Natural killer cell (primary cell): ENCODE results near the gene MON1A. TPM values are rescaled to one million over a fixed set of nuclear protein-coding genes. Genes with fewer than 3 reads are reported as not detected.

ENCODE experiments used
- ATAC-seq, 3 donors: fragments of 150-1000 bp in 2 of 3; fragments of 200-7000 bp in 1 of 3; cut with Tn5 transposase; 1 replicate in 1 of 3; 2 replicates in 2 of 3; pipeline ENCODE4 v1.10.0; 2021; ENCODE audit warnings: mild to moderate bottlenecking in 2 of 3, moderate library complexity in 2 of 3
- DNase-seq, 2 donors: peaks; one replicate each; pipeline versions ENCODE4 v3.0.0 to v3.0.0-alpha.2; 2013 to 2021; ENCODE audit warnings: mixed read lengths in 1 of 2
- H3K27ac ChIP-seq: one replicate; pipeline ENCODE4 v1.5.1; 2013; ENCODE audit warnings: mild to moderate bottlenecking, low read length
- H3K27me3 ChIP-seq: one replicate; pipeline ENCODE4 v1.6.1; 2013; ENCODE audit warnings: low read length; ENCODE audit not compliant: control insufficient read depth, insufficient read depth
- H3K36me3 ChIP-seq: one replicate; pipeline ENCODE4 v1.6.1; 2013; ENCODE audit warnings: low read length; ENCODE audit not compliant: control insufficient read depth, insufficient read depth
- H3K4me1 ChIP-seq: one replicate; pipeline ENCODE4 v1.6.1; 2013; ENCODE audit warnings: low read length; ENCODE audit not compliant: control insufficient read depth, insufficient read depth
- H3K4me3 ChIP-seq: one replicate; pipeline ENCODE4 v1.5.1; 2013; ENCODE audit warnings: low read length
- H3K9me3 ChIP-seq: one replicate; pipeline ENCODE4 v1.6.1; 2013; ENCODE audit warnings: low read length; ENCODE audit not compliant: control insufficient read depth, insufficient read depth
- H3K27ac Mint-ChIP-seq, 2 donors: one replicate each; pipeline ENCODE4 v1.8.0; 2022; ENCODE audit warnings: mild to moderate bottlenecking in 2 of 2, mixed read lengths in 2 of 2, moderate library complexity in 1 of 2
- H3K27me3 Mint-ChIP-seq, 2 donors: one replicate each; pipeline ENCODE4 v1.8.0; 2022; ENCODE audit warnings: low read depth in 2 of 2, mixed read lengths in 2 of 2
- H3K36me3 Mint-ChIP-seq: one replicate; pipeline ENCODE4 v1.8.0; 2022; ENCODE audit warnings: mixed read lengths
- H3K4me1 Mint-ChIP-seq, 2 donors: one replicate each; pipeline ENCODE4 v1.8.0; 2022; ENCODE audit warnings: mixed read lengths in 2 of 2
- H3K4me3 Mint-ChIP-seq: one replicate; pipeline ENCODE4 v1.8.0; 2022; ENCODE audit warnings: mild to moderate bottlenecking, moderate library complexity, mixed read lengths
- H3K9me3 Mint-ChIP-seq, 2 donors: one replicate each; pipeline ENCODE4 v1.8.0; 2022; ENCODE audit warnings: mixed read lengths in 2 of 2
- WGBS: methylation state at CpG from one replicate; pipeline ENCODE4 v1.1.7; 2013; ENCODE audit warnings: missing lambda C conversion rate; ENCODE audit not compliant: insufficient coverage; 5-methylcytosine and 5-hydroxymethylcytosine counted together
- intact Hi-C: fragments of 100-400 bp; cut with micrococcal nuclease; formaldehyde crosslinking; loops from one replicate; pipeline ENCODE4 v1.14.2; 2022
- total RNA-seq, 4 donors: library from RNA; stranded (reverse); fragments of 120-200 nt in 1 of 4; gene quantifications; one replicate each; pipeline versions ENCODE4 v1.2.3 to v1.2.4, GENCODE V29; 2013 to 2022
- TF ChIP-seq, protein P1 (sequence below): fragments of 200-600 bp; IDR thresholded peaks from one replicate; pipeline ENCODE4 v1.8.0; 2022; ENCODE audit warnings: antibody characterized with exemption

The MON1A gene
- total RNA-seq, 3 donors from 2014 or later (not counting 1 experiment from before 2014, with no cell fraction given), result 3.7 to 8.1 (median 7.9) TPM

DNA sequence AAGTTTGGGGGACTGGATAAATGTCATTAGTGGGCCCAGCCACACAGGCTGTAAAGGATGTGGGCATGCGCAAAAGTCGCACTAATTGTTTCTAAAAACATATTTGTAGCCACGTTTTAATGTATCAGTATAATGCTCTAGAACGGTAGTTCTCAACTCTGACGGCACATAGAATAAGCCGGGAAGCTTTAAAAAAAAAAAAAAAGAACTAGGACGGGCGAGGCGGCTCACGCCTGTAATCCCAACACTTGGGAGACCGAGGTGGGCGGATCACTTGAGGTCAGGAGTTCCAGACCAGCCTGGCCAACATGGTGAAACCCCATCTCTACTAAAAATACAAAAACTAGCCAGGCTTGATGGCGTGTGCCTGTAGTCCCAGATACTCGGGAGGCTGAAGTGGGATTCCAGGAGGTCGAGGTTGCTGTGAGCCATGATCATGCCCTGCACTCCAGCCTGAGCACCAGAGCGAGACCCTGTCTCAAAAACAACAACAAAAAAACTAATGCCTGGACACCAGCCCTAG lies 618 bp upstream of the MON1A start:
- no peak for ATAC-seq
- Histone ChIP-seq H3K9me3 (no peaks in the 10 kb centered on the region), H3K27me3 (no peaks in the 10 kb centered on the region), H3K4me3 (peak overlapping the region; percentile 76), H3K36me3 (no peaks in the 10 kb centered on the region), H3K27ac (peak overlapping the region; percentile 66), H3K4me1 (peaks cover 21% of the 10 kb centered on the region)
- 84% methylated on average over 13 of the region's 16 CpGs for WGBS
- Mint-ChIP-seq H3K4me3 (peak overlapping the region; percentile 81), H3K9me3 (no peaks in the 10 kb centered on the region), H3K4me1 (peaks cover 13 to 29% of the 10 kb centered on the region in 2 donors), H3K36me3 (no peaks in the 10 kb centered on the region), H3K27me3 (no peaks in the 10 kb centered on the region), H3K27ac (peak overlapping the region; percentile 72 to 82)
- intact Hi-C loops, result no loop called here
- TF ChIP-seq, protein P1, sequence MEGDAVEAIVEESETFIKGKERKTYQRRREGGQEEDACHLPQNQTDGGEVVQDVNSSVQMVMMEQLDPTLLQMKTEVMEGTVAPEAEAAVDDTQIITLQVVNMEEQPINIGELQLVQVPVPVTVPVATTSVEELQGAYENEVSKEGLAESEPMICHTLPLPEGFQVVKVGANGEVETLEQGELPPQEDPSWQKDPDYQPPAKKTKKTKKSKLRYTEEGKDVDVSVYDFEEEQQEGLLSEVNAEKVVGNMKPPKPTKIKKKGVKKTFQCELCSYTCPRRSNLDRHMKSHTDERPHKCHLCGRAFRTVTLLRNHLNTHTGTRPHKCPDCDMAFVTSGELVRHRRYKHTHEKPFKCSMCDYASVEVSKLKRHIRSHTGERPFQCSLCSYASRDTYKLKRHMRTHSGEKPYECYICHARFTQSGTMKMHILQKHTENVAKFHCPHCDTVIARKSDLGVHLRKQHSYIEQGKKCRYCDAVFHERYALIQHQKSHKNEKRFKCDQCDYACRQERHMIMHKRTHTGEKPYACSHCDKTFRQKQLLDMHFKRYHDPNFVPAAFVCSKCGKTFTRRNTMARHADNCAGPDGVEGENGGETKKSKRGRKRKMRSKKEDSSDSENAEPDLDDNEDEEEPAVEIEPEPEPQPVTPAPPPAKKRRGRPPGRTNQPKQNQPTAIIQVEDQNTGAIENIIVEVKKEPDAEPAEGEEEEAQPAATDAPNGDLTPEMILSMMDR, result no peak
- no peak for DNase-seq

- Histone ChIP-seq H3K27ac (no peak overlapping the region), H3K9me3 (no peaks in the 10 kb centered on the region), H3K36me3 (no peaks in the 10 kb centered on the region), H3K27me3 (no peaks in the 10 kb centered on the region), H3K4me3 (no peak overlapping the region), H3K4me1 (peaks cover 21% of the 10 kb centered on the region)
- H3K9me3 Mint-ChIP-seq, result no peaks in the 10 kb centered on the region
- peak overlapping the region in 1 of 2 donors; percentile 82 for H3K27ac Mint-ChIP-seq
- peak overlapping the region; percentile 81 for H3K4me3 Mint-ChIP-seq
- no peaks in the 10 kb centered on the region for H3K36me3 Mint-ChIP-seq
- ATAC-seq (no peak), DNase-seq (peak in 1 of 2 donors; percentile 19)
- TF ChIP-seq, protein P1, result no peak
- intact Hi-C loops, result loop anchor here (1.0 kb wide), 1 partner anchor 11 kb away; no protein-coding TSS in a partner anchor
- peaks cover 13 to 29% of the 10 kb centered on the region in 2 donors for H3K4me1 Mint-ChIP-seq
- no peaks in the 10 kb centered on the region for H3K27me3 Mint-ChIP-seq
- 91% methylated on average over 5 of the region's 5 CpGs for WGBS
Measured at GRCh38 chr3:49928481-49929017, 1.1 kb downstream of the MON1A start.

GRCh38 chr3:49927798-49928197 lies 1.8 kb downstream of the MON1A start:
- no peak overlapping the region for H3K27ac ChIP-seq
- DNase-seq (no peak), ATAC-seq (no peak)
- Mint-ChIP-seq H3K36me3 (no peaks in the 10 kb centered on the region), H3K27me3 (no peaks in the 10 kb centered on the region), H3K4me1 (peaks cover 13 to 29% of the 10 kb centered on the region in 2 donors), H3K9me3 (no peaks in the 10 kb centered on the region), H3K27ac (no peak overlapping the region), H3K4me3 (no peak overlapping the region)
- no peaks in the 10 kb centered on the region for H3K36me3 ChIP-seq
- TF ChIP-seq, protein P1, result no peak
- no peaks in the 10 kb centered on the region for H3K9me3 ChIP-seq
- 91% methylated on average over 5 of the region's 5 CpGs for WGBS
- no peak overlapping the region for H3K4me3 ChIP-seq
- intact Hi-C loops, result no loop called here
- H3K4me1 ChIP-seq, result peaks cover 21% of the 10 kb centered on the region
- H3K27me3 ChIP-seq, result no peaks in the 10 kb centered on the region
